IMR-90 (cell line): ENCODE results near the gene OTOL1. TPM values are rescaled to one million over a fixed set of nuclear protein-coding genes. Genes with fewer than 3 reads are reported as not detected.

Source experiments
- ATAC-seq: fragments of 200-7000 bp; cut with Tn5 transposase; 2 replicates; pipeline ENCODE4 v1.9.1; 2020; ENCODE audit warnings: low read depth, mild to moderate bottlenecking, moderate library complexity
- BruUV-seq: library from RNA; stranded (reverse); fragments of 400-500 nt; replicated peaks from 2 replicates; lab custom pipeline; 2021; lab: Mats Ljungman, UMichigan
- CTCF ChIA-PET: fragments of 300-600 bp; formaldehyde crosslinking; extraction: SDS; loops from one replicate; lab custom pipeline; 2021; ENCODE audit warnings: antibody characterized with exemption; lab: Yijun Ruan, JAX
- POLR2A ChIA-PET: fragments of 300-600 bp; sonication (Branson Sonifier 250); formaldehyde crosslinking; loops from one replicate; lab custom pipeline; 2022; ENCODE audit warnings: antibody characterized with exemption; ENCODE audit not compliant: unreplicated experiment; lab: Charles Lee
- DNase-seq: peaks from one replicate; pipeline ENCODE4 v3.0.0; 2013
- H2AFZ ChIP-seq: replicated peaks from 2 replicates; pipeline ENCODE3; 2013; ENCODE audit warnings: low read length, mild to moderate bottlenecking; ENCODE audit not compliant: poor library complexity
- H2AK5ac ChIP-seq: 2 replicates; pipeline ENCODE4 v1.6.1; 2013; ENCODE audit warnings: low read depth, low read length, inconsistent platforms
- H2AK9ac ChIP-seq: replicated peaks from 2 replicates; pipeline ENCODE3; 2013; ENCODE audit warnings: mild to moderate bottlenecking, low read depth, low read length, moderate library complexity; ENCODE audit not compliant: poor library complexity
- H2BK120ac ChIP-seq: 2 replicates; pipeline ENCODE4 v1.6.1; 2013; ENCODE audit warnings: low read depth, low read length, inconsistent platforms
- H2BK15ac ChIP-seq: 3 replicates; pipeline ENCODE4 v1.6.1; 2013; ENCODE audit warnings: low read depth, low read length, inconsistent platforms
- H2BK20ac ChIP-seq: 2 replicates; pipeline ENCODE4 v1.6.1; 2013; ENCODE audit warnings: low read depth, mild to moderate bottlenecking, inconsistent platforms, low read length, moderate library complexity
- H2BK5ac ChIP-seq: 2 replicates; pipeline ENCODE4 v1.6.1; 2013; ENCODE audit warnings: mild to moderate bottlenecking, low read depth, low read length, inconsistent platforms; ENCODE audit not compliant: poor library complexity, severe bottlenecking
- H3K14ac ChIP-seq: replicated peaks from 2 replicates; pipeline ENCODE4 v1.6.1; 2013; ENCODE audit warnings: low read depth, low read length, inconsistent platforms
- H3K18ac ChIP-seq: 2 replicates; pipeline ENCODE4 v1.6.1; 2013; ENCODE audit warnings: low read depth, low read length, control low read depth
- H3K23ac ChIP-seq: 2 replicates; pipeline ENCODE4 v1.6.1; 2013; ENCODE audit warnings: low read depth, low read length, inconsistent platforms
- H3K27ac ChIP-seq: 2 replicates; pipeline ENCODE4 v1.5.1; 2013; ENCODE audit warnings: mild to moderate bottlenecking, control low read depth, low read length; ENCODE audit not compliant: insufficient read depth
- H3K27me3 ChIP-seq: 2 replicates; pipeline ENCODE4 v1.6.1; 2013; ENCODE audit warnings: low read length; ENCODE audit not compliant: control insufficient read depth, insufficient read depth
- H3K36me3 ChIP-seq: 2 replicates; pipeline ENCODE4 v1.6.1; 2013; ENCODE audit warnings: low read length, mixed read lengths; ENCODE audit not compliant: control insufficient read depth, insufficient read depth
- H3K4ac ChIP-seq: 2 replicates; pipeline ENCODE4 v1.6.1; 2013; ENCODE audit warnings: low read depth, low read length, inconsistent platforms
- H3K4me1 ChIP-seq: 2 replicates; pipeline ENCODE4 v1.6.1; 2013; ENCODE audit warnings: low read length, mixed read lengths; ENCODE audit not compliant: control insufficient read depth, insufficient read depth
- H3K4me2 ChIP-seq: 2 replicates; pipeline ENCODE4 v1.6.1; 2013; ENCODE audit warnings: low read depth, mild to moderate bottlenecking, control low read depth, low read length, moderate library complexity
- H3K4me3 ChIP-seq: 2 replicates; pipeline ENCODE4 v1.5.1; 2013; ENCODE audit warnings: low read depth, mild to moderate bottlenecking, control low read depth, low read length, moderate library complexity; ENCODE audit not compliant: insufficient read depth
- H3K56ac ChIP-seq: 2 replicates; pipeline ENCODE4 v1.6.1; 2013; ENCODE audit warnings: low read length, inconsistent platforms; ENCODE audit not compliant: insufficient read depth; ENCODE audit errors: extremely low read depth
- H3K79me1 ChIP-seq, 2 experiments: 2 replicates each; pipeline ENCODE4 v1.6.1; 2013; ENCODE audit warnings: low read length in 2 of 2, inconsistent platforms in 1 of 2, low read depth in 1 of 2
- H3K9ac ChIP-seq: 2 replicates; pipeline ENCODE4 v1.6.1; 2013; ENCODE audit warnings: low read depth, low read length, control low read depth
- H3K9me1 ChIP-seq: 2 replicates; pipeline ENCODE4 v1.6.1; 2013; ENCODE audit warnings: low read length, inconsistent platforms; ENCODE audit not compliant: insufficient read depth
- H3K9me3 ChIP-seq: 2 replicates; pipeline ENCODE4 v1.6.1; 2013; ENCODE audit warnings: low read length; ENCODE audit not compliant: control insufficient read depth, insufficient read depth
- H4K20me1 ChIP-seq: 2 replicates; pipeline ENCODE4 v1.6.1; 2013; ENCODE audit warnings: low read length, inconsistent platforms; ENCODE audit not compliant: insufficient read depth
- H4K5ac ChIP-seq: 2 replicates; pipeline ENCODE4 v1.6.1; 2013; ENCODE audit warnings: mild to moderate bottlenecking, low read depth, low read length, control low read depth
- H4K8ac ChIP-seq, 2 experiments: 2 replicates each; pipeline ENCODE4 v1.6.1; 2013; ENCODE audit warnings: low read depth in 2 of 2, low read length in 2 of 2, control low read depth in 1 of 2, inconsistent platforms in 1 of 2
- H4K91ac ChIP-seq: 2 replicates; pipeline ENCODE4 v1.6.1; 2013; ENCODE audit warnings: low read depth, low read length, inconsistent platforms; ENCODE audit not compliant: insufficient read depth
- BHLHE40 ChIP-seq: fragments of 150-350 bp; IDR thresholded peaks from 2 replicates; pipeline ENCODE4 v1.6.1; 2016; ENCODE audit warnings: mild to moderate bottlenecking, low read depth, low read length
- CEBPB ChIP-seq: IDR thresholded peaks from 2 replicates; pipeline ENCODE4 v1.6.1; 2012; ENCODE audit warnings: low read depth, low read length, improper control_type of control experiment
- CHD1 ChIP-seq: IDR thresholded peaks from 2 replicates; pipeline ENCODE4 v1.6.1; 2012; ENCODE audit warnings: low read depth, low read length, improper control_type of control experiment
- CTCF ChIP-seq: conservative IDR thresholded peaks from 2 replicates; pipeline ENCODE4 v1.5.1; 2012; ENCODE audit warnings: mild to moderate bottlenecking, low read depth, low read length, improper control_type of control experiment
- ELK1 ChIP-seq: fragments of 150-350 bp; IDR thresholded peaks from 2 replicates; pipeline ENCODE4 v1.6.1; 2016; ENCODE audit warnings: low read depth, mild to moderate bottlenecking, low read length, moderate library complexity, borderline replicate concordance
- FOS ChIP-seq: fragments of 150-350 bp; IDR thresholded peaks from 2 replicates; pipeline ENCODE4 v1.6.1; 2016; ENCODE audit warnings: low read depth, low read length
- MAFK ChIP-seq: IDR thresholded peaks from 2 replicates; pipeline ENCODE4 v1.6.1; 2012; ENCODE audit warnings: low read depth, low read length, improper control_type of control experiment
- MAZ ChIP-seq: IDR thresholded peaks from 2 replicates; pipeline ENCODE4 v1.6.1; 2012; ENCODE audit warnings: low read depth, mild to moderate bottlenecking, low read length, improper control_type of control experiment, moderate library complexity, borderline replicate concordance
- MXI1 ChIP-seq: IDR thresholded peaks from 2 replicates; pipeline ENCODE4 v1.6.1; 2012; ENCODE audit warnings: low read depth, mild to moderate bottlenecking, low read length, moderate library complexity, borderline replicate concordance
- NFE2L2 ChIP-seq: fragments of 150-350 bp; IDR thresholded peaks from 2 replicates; pipeline ENCODE4 v1.6.1; 2016; ENCODE audit warnings: low read depth, mild to moderate bottlenecking, low read length
- POLR2A ChIP-seq: IDR thresholded peaks from 2 replicates; pipeline ENCODE4 v1.6.1; 2012; ENCODE audit warnings: mild to moderate bottlenecking, low read depth, low read length
- RAD21 ChIP-seq: IDR thresholded peaks from 2 replicates; pipeline ENCODE4 v1.6.1; 2012; ENCODE audit warnings: low read length, improper control_type of control experiment
- RCOR1 ChIP-seq: IDR thresholded peaks from 2 replicates; pipeline ENCODE4 v1.6.1; 2012; ENCODE audit warnings: mild to moderate bottlenecking, low read length, improper control_type of control experiment; ENCODE audit not compliant: insufficient replicate concordance
- RFX5 ChIP-seq: IDR thresholded peaks from 2 replicates; pipeline ENCODE4 v1.8.0; 2012; ENCODE audit warnings: low read depth, mild to moderate bottlenecking, low read length, moderate library complexity
- SMC3 ChIP-seq: fragments of 150-350 bp; IDR thresholded peaks from 2 replicates; pipeline ENCODE4 v1.6.1; 2016; ENCODE audit warnings: low read depth, mild to moderate bottlenecking, antibody characterized with exemption, low read length, moderate library complexity
- USF2 ChIP-seq: fragments of 150-350 bp; IDR thresholded peaks from 2 replicates; pipeline ENCODE4 v1.6.1; 2017; ENCODE audit warnings: mild to moderate bottlenecking, antibody characterized with exemption, low read length, low read depth
- WGBS, 2 experiments: methylation state at CpG; one replicate each; pipeline versions ENCODE4 v1.1.5 to v1.1.7; 2013; ENCODE audit warnings: missing lambda C conversion rate in 2 of 2; ENCODE audit not compliant: insufficient read length in 1 of 2; ENCODE audit errors: extremely low coverage in 2 of 2; 5-methylcytosine and 5-hydroxymethylcytosine counted together
- dilution Hi-C: fragments of 300-500 bp; cut with HindIII; formaldehyde crosslinking; loops from one replicate; pipeline ENCODE4 v1.14.3; 2018; ENCODE audit warnings: low sequenced_read_pairs; ENCODE audit not compliant: unreplicated experiment
- in situ Hi-C: fragments of 300-500 bp; cut with MboI; formaldehyde crosslinking; loops from 3 replicates; pipeline ENCODE4 v1.14.3; 2019; ENCODE audit warnings: low sequenced_read_pairs, inconsistent platforms, mixed read lengths
- intact Hi-C: fragments of 100-400 bp; cut with micrococcal nuclease; formaldehyde crosslinking; loops from 2 replicates; pipeline ENCODE4 v1.10.0; 2022
- polyA plus RNA-seq, 3 experiments: library from polyadenylated mRNA; depleted of rRNA; stranded (reverse); fragments of >200 nt; gene quantifications; 2 replicates each; pipeline ENCODE4 v1.2.3, GENCODE V29; 2012; ENCODE audit warnings: low replicate concordance in 1 of 3
- total RNA-seq: library from RNA; depleted of rRNA; stranded (reverse); fragments of >200 nt; gene quantifications from 2 replicates; pipeline ENCODE4 v1.2.3, GENCODE V29; 2012

OTOL1 gene
- total and polyA plus RNA-seq, 2 of the 4 experiments (the other 2 are of a cell fraction) = not detected

GRCh38 chr3:161455962-161456361 is 40.6 kb upstream of the OTOL1 start:
- no peak overlapping the region for H3K9ac ChIP-seq
- no peaks in the 10 kb centered on the region for H3K4me1 ChIP-seq
- no peak overlapping the region for H4K91ac ChIP-seq
- no peak overlapping the region for H2AK9ac ChIP-seq
- no peaks in the 10 kb centered on the region for H3K36me3 ChIP-seq
- no peaks in the 10 kb centered on the region for H3K9me1 ChIP-seq
- H3K27ac ChIP-seq = no peak overlapping the region
- POLR2A ChIA-PET = no interaction called here
- intact Hi-C loops (no loop called here), in situ Hi-C loops (no loop called here), dilution Hi-C loops (no loop called here)
- H3K4me2 ChIP-seq = no peak overlapping the region
- no peaks in the 10 kb centered on the region for H3K79me1 ChIP-seq
- no peaks in the 10 kb centered on the region for H3K27me3 ChIP-seq
- WGBS, 2 experiments = no CpG with 5 or more reads among the region's 2 CpGs
- no peak overlapping the region for H3K23ac ChIP-seq
- no peak overlapping the region for H3K4me3 ChIP-seq
- no peak overlapping the region for H3K18ac ChIP-seq
- H2BK120ac ChIP-seq = no peak overlapping the region
- no peak overlapping the region for H3K4ac ChIP-seq
- no peaks in the 10 kb centered on the region for H4K20me1 ChIP-seq
- H2BK5ac ChIP-seq = no peak overlapping the region
- H3K56ac ChIP-seq = no peak overlapping the region
- H4K8ac ChIP-seq = no peak overlapping the region
- no TSS peak for BruUV-seq
- no peak for DNase-seq
- CTCF ChIA-PET = interaction anchor here (0.7 kb wide), 1 partner anchor 278 kb away, joined by 4 read pairs; no protein-coding TSS in a partner anchor
- no peak overlapping the region for H3K14ac ChIP-seq
- no peak overlapping the region for H2BK15ac ChIP-seq
- H2AFZ ChIP-seq = no peak overlapping the region
- TF ChIP-seq MXI1 = no peak
- no peak for TF ChIP-seq CHD1
- no peak for TF ChIP-seq CTCF
- no peak for TF ChIP-seq MAFK
- TF ChIP-seq USF2 = no peak
- no peak for TF ChIP-seq RFX5
- TF ChIP-seq CEBPB = no peak
- no peak for TF ChIP-seq RAD21
- no peak for TF ChIP-seq SMC3
- no peak for TF ChIP-seq BHLHE40
- no peak for TF ChIP-seq MAZ
- TF ChIP-seq ELK1 = no peak
- TF ChIP-seq FOS = no peak
- TF ChIP-seq RCOR1 = no peak
- no peak for TF ChIP-seq NFE2L2
- no peak for TF ChIP-seq POLR2A
- no peaks in the 10 kb centered on the region for H3K9me3 ChIP-seq
- no peak overlapping the region for H2BK20ac ChIP-seq
- no peak overlapping the region for H2AK5ac ChIP-seq
- no peak for ATAC-seq
- H4K5ac ChIP-seq = no peak overlapping the region
